DND-41 (cell line): ENCODE results near the gene CEBPE.

ENCODE experiments used
- EZH2 ChIP-seq: IDR thresholded peaks from 3 replicates; pipeline ENCODE4 v1.6.1; 2012; ENCODE audit warnings: borderline replicate concordance, low read depth, mild to moderate bottlenecking, moderate library complexity, low read length, inconsistent platforms; ENCODE audit not compliant: severe bottlenecking
- TF ChIP-seq, protein P1 (sequence below): IDR thresholded peaks from 2 replicates; pipeline ENCODE4 v1.5.1; 2012; ENCODE audit warnings: borderline replicate concordance, low read length, moderate library complexity, mild to moderate bottlenecking; ENCODE audit not compliant: poor library complexity, severe bottlenecking; ENCODE audit errors: extremely low read depth

DNA sequence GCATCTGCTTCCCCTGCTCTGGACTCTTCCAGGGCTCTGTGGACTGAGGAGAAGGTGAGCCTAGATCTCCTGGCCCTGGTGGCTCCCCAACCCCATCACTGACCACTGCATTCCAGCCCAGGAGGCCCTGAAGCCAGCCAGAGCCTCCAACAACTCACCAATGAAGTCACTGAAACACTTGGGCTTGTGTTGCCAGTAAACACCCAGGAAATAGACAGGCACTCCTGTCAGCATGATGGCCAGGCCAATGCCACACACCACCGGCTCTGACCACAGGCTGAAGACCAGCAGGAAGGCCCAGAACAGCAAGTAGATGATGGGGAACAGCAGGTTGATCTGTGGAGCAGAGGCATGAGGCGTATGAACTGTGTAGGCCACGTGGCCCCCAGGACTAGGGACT, 8.8 kb upstream of the CEBPE start:
- TF ChIP-seq, protein P1, sequence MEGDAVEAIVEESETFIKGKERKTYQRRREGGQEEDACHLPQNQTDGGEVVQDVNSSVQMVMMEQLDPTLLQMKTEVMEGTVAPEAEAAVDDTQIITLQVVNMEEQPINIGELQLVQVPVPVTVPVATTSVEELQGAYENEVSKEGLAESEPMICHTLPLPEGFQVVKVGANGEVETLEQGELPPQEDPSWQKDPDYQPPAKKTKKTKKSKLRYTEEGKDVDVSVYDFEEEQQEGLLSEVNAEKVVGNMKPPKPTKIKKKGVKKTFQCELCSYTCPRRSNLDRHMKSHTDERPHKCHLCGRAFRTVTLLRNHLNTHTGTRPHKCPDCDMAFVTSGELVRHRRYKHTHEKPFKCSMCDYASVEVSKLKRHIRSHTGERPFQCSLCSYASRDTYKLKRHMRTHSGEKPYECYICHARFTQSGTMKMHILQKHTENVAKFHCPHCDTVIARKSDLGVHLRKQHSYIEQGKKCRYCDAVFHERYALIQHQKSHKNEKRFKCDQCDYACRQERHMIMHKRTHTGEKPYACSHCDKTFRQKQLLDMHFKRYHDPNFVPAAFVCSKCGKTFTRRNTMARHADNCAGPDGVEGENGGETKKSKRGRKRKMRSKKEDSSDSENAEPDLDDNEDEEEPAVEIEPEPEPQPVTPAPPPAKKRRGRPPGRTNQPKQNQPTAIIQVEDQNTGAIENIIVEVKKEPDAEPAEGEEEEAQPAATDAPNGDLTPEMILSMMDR, result no peak
- no peak for TF ChIP-seq EZH2
